HCT116 (cell line): ENCODE data around the gene NUP153. TPM values are rescaled to one million over a fixed set of nuclear protein-coding genes. Genes with fewer than 3 reads are reported as not detected.

Experiments used
- ATAC-seq: fragments of 200-7000 bp; cut with Tn5 transposase; 2 replicates; pipeline ENCODE4 v1.9.1; 2020; ENCODE audit warnings: mild to moderate bottlenecking, moderate library complexity
- BruUV-seq: library from RNA; stranded (reverse); fragments of 400-500 nt; replicated peaks from 2 replicates; lab custom pipeline; 2021; lab: Mats Ljungman, UMichigan
- CTCF ChIA-PET: fragments of 300-600 bp; sonication (Branson Sonifier 250); formaldehyde crosslinking; loops from one replicate; lab custom pipeline; 2021; ENCODE audit warnings: antibody characterized with exemption; lab: Charles Lee
- POLR2A ChIA-PET: fragments of 300-600, 350-600 bp; sonication (Branson Sonifier 250); formaldehyde crosslinking; loops from one replicate; lab custom pipeline; 2021; ENCODE audit warnings: antibody characterized with exemption; lab: Charles Lee
- RAD21 ChIA-PET, 2 experiments: fragments of 300-600 bp; sonication (Branson Sonifier 250); formaldehyde crosslinking; loops; one replicate each; lab custom pipeline; 2023; ENCODE audit warnings: low total read pairs in 2 of 2; ENCODE audit not compliant: uncharacterized antibody in 2 of 2, unreplicated experiment in 2 of 2, low non-redundant PET in 1 of 2; lab: Charles Lee
- DNase-seq: peaks from one replicate; pipeline ENCODE4 v3.0.0-alpha.2; 2010; ENCODE audit warnings: low read depth, low spot score
- H2AFZ ChIP-seq: fragments of 200-600 bp; shearing (Covaris generic), sonication (generic); 2 replicates; pipeline ENCODE4 v1.6.1; 2017; ENCODE audit warnings: low read depth, mixed run types, mixed read lengths, antibody characterized with exemption, low read length; ENCODE audit not compliant: poor library complexity, severe bottlenecking
- H3K27ac ChIP-seq: 2 replicates; pipeline ENCODE4 v1.5.1; 2012; ENCODE audit warnings: low read depth, low read length
- H3K27me3 ChIP-seq: fragments of 200-600 bp; sonication (generic); 2 replicates; pipeline ENCODE4 v1.6.1; 2016; ENCODE audit warnings: mixed run types, low read length, mixed read lengths; ENCODE audit not compliant: insufficient read depth
- H3K36me3 ChIP-seq, 2 experiments: fragments of 200-500 bp in 1 of 2; fragments of 200-600 bp in 1 of 2; sonication (Bioruptor generic) in 1 of 2; sonication (generic) in 1 of 2; 2 replicates each; pipeline versions ENCODE4 v1.5.1 to v1.6.1; 2014 to 2016; ENCODE audit warnings: low read length in 2 of 2, inconsistent platforms in 1 of 2, mixed read lengths in 1 of 2, mixed run types in 1 of 2; ENCODE audit not compliant: insufficient read depth in 2 of 2, control insufficient read depth in 1 of 2
- H3K4me1 ChIP-seq, 2 experiments: fragments of 200-600 bp in 1 of 2; sonication (generic) in 1 of 2; 2 replicates each; pipeline versions ENCODE4 v1.5.1 to v1.6.1; 2012 to 2017; ENCODE audit warnings: low read length in 2 of 2, inconsistent platforms in 1 of 2, mild to moderate bottlenecking in 1 of 2, mixed read lengths in 1 of 2, mixed run types in 1 of 2, moderate library complexity in 1 of 2; ENCODE audit not compliant: insufficient read depth in 2 of 2, control insufficient read depth in 1 of 2
- H3K4me2 ChIP-seq: fragments of 200-600 bp; sonication (generic); 2 replicates; pipeline ENCODE4 v1.6.1; 2017; ENCODE audit warnings: mixed run types, low read length, mixed read lengths
- H3K4me3 ChIP-seq, 2 experiments: fragments of 200-600 bp in 1 of 2; sonication (generic) in 1 of 2; replicated peaks in 1 of 2; 2 replicates each; pipeline ENCODE4 v1.5.1; 2011 to 2016; ENCODE audit warnings: low read length in 2 of 2, control low read depth in 1 of 2, low read depth in 1 of 2, mild to moderate bottlenecking in 1 of 2, mixed read lengths in 1 of 2, mixed run types in 1 of 2
- H3K79me2 ChIP-seq: fragments of 200-600 bp; sonication (generic); 2 replicates; pipeline ENCODE4 v1.6.1; 2017; ENCODE audit warnings: mild to moderate bottlenecking, mixed run types, low read length, moderate library complexity, mixed read lengths; ENCODE audit not compliant: insufficient read depth
- H3K9ac ChIP-seq: fragments of 200-600 bp; sonication (generic); 2 replicates; pipeline ENCODE4 v1.6.1; 2016; ENCODE audit warnings: low read length, mixed read lengths
- H3K9me2 ChIP-seq: fragments of 200-600 bp; sonication (generic), shearing (Covaris generic); 2 replicates; pipeline ENCODE4 v1.6.1; 2017; ENCODE audit warnings: mixed run types, mild to moderate bottlenecking, moderate library complexity; ENCODE audit not compliant: insufficient read depth
- H3K9me3 ChIP-seq, 2 experiments: fragments of 200-500 bp in 1 of 2; fragments of 200-600 bp in 1 of 2; sonication (Bioruptor generic) in 1 of 2; sonication (generic) in 1 of 2; 2 replicates each; pipeline ENCODE4 v1.6.1; 2014 to 2017; ENCODE audit warnings: low read length in 2 of 2, mixed read lengths in 2 of 2, inconsistent platforms in 1 of 2, low read depth in 1 of 2, mild to moderate bottlenecking in 1 of 2, mixed run types in 1 of 2, moderate library complexity in 1 of 2; ENCODE audit not compliant: control insufficient read depth in 1 of 2, insufficient read depth in 1 of 2
- H4K20me1 ChIP-seq: fragments of 200-600 bp; sonication (generic), shearing (Covaris generic); 2 replicates; pipeline ENCODE4 v1.6.1; 2017; ENCODE audit warnings: mixed run types, mild to moderate bottlenecking, moderate library complexity; ENCODE audit not compliant: insufficient read depth
- CBX3 ChIP-seq: IDR thresholded peaks from 2 replicates; pipeline ENCODE4 v1.6.1; 2012; ENCODE audit warnings: low read depth
- EGR1 ChIP-seq: IDR thresholded peaks from 2 replicates; pipeline ENCODE4 v1.6.1; 2012; ENCODE audit warnings: low read depth
- MAX ChIP-seq: IDR thresholded peaks from 2 replicates; pipeline ENCODE4 v1.6.1; 2012
- POLR2AphosphoS5 ChIP-seq: IDR thresholded peaks from 2 replicates; pipeline ENCODE4 v1.6.1; 2011; ENCODE audit warnings: mild to moderate bottlenecking, low read depth, low read length, moderate library complexity
- intact Hi-C: fragments of 100-400 bp; cut with micrococcal nuclease; formaldehyde crosslinking; loops from 2 replicates; pipeline ENCODE4 v1.10.0; 2022
- total RNA-seq: library from RNA; stranded (reverse); gene quantifications from one replicate; pipeline ENCODE4 v1.2.1, GENCODE V29; 2021; ENCODE audit not compliant: unreplicated experiment
- TF ChIP-seq, protein P1 (sequence below): IDR thresholded peaks from 2 replicates; pipeline ENCODE4 v1.6.1; 2012; ENCODE audit warnings: low read depth
- TF ChIP-seq, protein P2 (sequence below): IDR thresholded peaks from 2 replicates; pipeline ENCODE4 v1.6.1; 2011; ENCODE audit warnings: mild to moderate bottlenecking, low read length, moderate library complexity; ENCODE audit not compliant: insufficient replicate concordance; ENCODE audit errors: extremely low read depth

NUP153 gene
- total RNA-seq, 1 experiment from 2014 or later, result 51.6 TPM

GRCh38 chr6:17596085-17596484, 110.6 kb downstream of the NUP153 start:
- Histone ChIP-seq H3K9me2 (no peaks in the 10 kb centered on the region), H3K36me3 (no peaks in the 10 kb centered on the region), H3K27me3 (no peaks in the 10 kb centered on the region), H3K9ac (no peak overlapping the region), H3K4me3 (no peak overlapping the region), H3K4me1 (peaks cover 0 to 7% of the 10 kb centered on the region in 2 experiments; a peak in 2 of 4 replicates), H3K4me2 (no peak overlapping the region), H3K27ac (no peak overlapping the region), H2AFZ (no peak overlapping the region), H4K20me1 (no peaks in the 10 kb centered on the region), H3K79me2 (0 out of 2 replicates have a peak, but pooled peaks cover 2% of the 10 kb centered on the region), H3K9me3 (no peaks in the 10 kb centered on the region)
- BruUV-seq, result no TSS peak
- DNase-seq (no peak), ATAC-seq (no peak)
- TF ChIP-seq, protein P1, sequence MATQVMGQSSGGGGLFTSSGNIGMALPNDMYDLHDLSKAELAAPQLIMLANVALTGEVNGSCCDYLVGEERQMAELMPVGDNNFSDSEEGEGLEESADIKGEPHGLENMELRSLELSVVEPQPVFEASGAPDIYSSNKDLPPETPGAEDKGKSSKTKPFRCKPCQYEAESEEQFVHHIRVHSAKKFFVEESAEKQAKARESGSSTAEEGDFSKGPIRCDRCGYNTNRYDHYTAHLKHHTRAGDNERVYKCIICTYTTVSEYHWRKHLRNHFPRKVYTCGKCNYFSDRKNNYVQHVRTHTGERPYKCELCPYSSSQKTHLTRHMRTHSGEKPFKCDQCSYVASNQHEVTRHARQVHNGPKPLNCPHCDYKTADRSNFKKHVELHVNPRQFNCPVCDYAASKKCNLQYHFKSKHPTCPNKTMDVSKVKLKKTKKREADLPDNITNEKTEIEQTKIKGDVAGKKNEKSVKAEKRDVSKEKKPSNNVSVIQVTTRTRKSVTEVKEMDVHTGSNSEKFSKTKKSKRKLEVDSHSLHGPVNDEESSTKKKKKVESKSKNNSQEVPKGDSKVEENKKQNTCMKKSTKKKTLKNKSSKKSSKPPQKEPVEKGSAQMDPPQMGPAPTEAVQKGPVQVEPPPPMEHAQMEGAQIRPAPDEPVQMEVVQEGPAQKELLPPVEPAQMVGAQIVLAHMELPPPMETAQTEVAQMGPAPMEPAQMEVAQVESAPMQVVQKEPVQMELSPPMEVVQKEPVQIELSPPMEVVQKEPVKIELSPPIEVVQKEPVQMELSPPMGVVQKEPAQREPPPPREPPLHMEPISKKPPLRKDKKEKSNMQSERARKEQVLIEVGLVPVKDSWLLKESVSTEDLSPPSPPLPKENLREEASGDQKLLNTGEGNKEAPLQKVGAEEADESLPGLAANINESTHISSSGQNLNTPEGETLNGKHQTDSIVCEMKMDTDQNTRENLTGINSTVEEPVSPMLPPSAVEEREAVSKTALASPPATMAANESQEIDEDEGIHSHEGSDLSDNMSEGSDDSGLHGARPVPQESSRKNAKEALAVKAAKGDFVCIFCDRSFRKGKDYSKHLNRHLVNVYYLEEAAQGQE, result no peak
- TF ChIP-seq CBX3, result no peak
- TF ChIP-seq POLR2AphosphoS5, result no peak
- no peak for TF ChIP-seq MAX
- no peak for TF ChIP-seq EGR1
- TF ChIP-seq, protein P2, sequence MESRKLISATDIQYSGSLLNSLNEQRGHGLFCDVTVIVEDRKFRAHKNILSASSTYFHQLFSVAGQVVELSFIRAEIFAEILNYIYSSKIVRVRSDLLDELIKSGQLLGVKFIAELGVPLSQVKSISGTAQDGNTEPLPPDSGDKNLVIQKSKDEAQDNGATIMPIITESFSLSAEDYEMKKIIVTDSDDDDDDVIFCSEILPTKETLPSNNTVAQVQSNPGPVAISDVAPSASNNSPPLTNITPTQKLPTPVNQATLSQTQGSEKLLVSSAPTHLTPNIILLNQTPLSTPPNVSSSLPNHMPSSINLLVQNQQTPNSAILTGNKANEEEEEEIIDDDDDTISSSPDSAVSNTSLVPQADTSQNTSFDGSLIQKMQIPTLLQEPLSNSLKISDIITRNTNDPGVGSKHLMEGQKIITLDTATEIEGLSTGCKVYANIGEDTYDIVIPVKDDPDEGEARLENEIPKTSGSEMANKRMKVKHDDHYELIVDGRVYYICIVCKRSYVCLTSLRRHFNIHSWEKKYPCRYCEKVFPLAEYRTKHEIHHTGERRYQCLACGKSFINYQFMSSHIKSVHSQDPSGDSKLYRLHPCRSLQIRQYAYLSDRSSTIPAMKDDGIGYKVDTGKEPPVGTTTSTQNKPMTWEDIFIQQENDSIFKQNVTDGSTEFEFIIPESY, result no peak
- ChIA-PET CTCF (no interaction called here), RAD21 (no interaction called here), POLR2A (no interaction called here)
- intact Hi-C loops, result no loop called here
